Tibial artery (tissue), 4 donors: ENCODE measurements around the gene HAAO.

Experiments used
- DNase-seq, 2 donors: peaks; one replicate each; pipeline ENCODE4 v3.0.0-alpha.2; 2019
- H3K27ac ChIP-seq, 2 donors: fragments of 200-600 bp; sonication (generic) in 1 of 2; 1 replicate in 1 of 2; 2 replicates in 1 of 2; pipeline ENCODE4 v1.5.1; 2018 to 2019; ENCODE audit warnings: mild to moderate bottlenecking in 1 of 2
- H3K27me3 ChIP-seq, 2 donors: fragments of 200-600 bp; sonication (generic) in 1 of 2; one replicate each; pipeline versions ENCODE4 v1.5.1 to v1.6.0; 2016 to 2019
- H3K36me3 ChIP-seq, 3 donors: fragments of 200-600 bp; sonication (generic) in 2 of 3; one replicate each; pipeline ENCODE4 v1.5.1; 2016 to 2019; ENCODE audit warnings: mild to moderate bottlenecking in 2 of 3
- H3K4me1 ChIP-seq, 4 donors: fragments of 200-600 bp; sonication (generic) in 2 of 4; 1 replicate in 3 of 4; 2 replicates in 1 of 4; pipeline ENCODE4 v1.5.1; 2016 to 2019
- H3K4me3 ChIP-seq, 2 donors: fragments of 200-600 bp; sonication (generic) in 1 of 2; 1 replicate in 1 of 2; 2 replicates in 1 of 2; pipeline ENCODE4 v1.5.1; 2018 to 2019; ENCODE audit warnings: mild to moderate bottlenecking in 2 of 2
- H3K9me3 ChIP-seq, 3 donors: fragments of 200-600 bp; sonication (generic) in 1 of 3; one replicate each; pipeline ENCODE4 v1.5.1; 2016 to 2019
- intact Hi-C: fragments of 100-400 bp; cut with DNase I; formaldehyde crosslinking; loops from one replicate; pipeline ENCODE4 v1.15.0; 2023; ENCODE audit warnings: low total_unique reads
- TF ChIP-seq, protein P1 (sequence below), 2 experiments: fragments of 200-600 bp in 1 of 2; fragments of 450-650 bp in 1 of 2; IDR thresholded peaks; one replicate each; pipeline ENCODE4 v1.5.1; 2017 to 2019; ENCODE audit warnings: antibody characterized with exemption in 2 of 2, mild to moderate bottlenecking in 1 of 2, moderate library complexity in 1 of 2

The HAAO gene

DNA sequence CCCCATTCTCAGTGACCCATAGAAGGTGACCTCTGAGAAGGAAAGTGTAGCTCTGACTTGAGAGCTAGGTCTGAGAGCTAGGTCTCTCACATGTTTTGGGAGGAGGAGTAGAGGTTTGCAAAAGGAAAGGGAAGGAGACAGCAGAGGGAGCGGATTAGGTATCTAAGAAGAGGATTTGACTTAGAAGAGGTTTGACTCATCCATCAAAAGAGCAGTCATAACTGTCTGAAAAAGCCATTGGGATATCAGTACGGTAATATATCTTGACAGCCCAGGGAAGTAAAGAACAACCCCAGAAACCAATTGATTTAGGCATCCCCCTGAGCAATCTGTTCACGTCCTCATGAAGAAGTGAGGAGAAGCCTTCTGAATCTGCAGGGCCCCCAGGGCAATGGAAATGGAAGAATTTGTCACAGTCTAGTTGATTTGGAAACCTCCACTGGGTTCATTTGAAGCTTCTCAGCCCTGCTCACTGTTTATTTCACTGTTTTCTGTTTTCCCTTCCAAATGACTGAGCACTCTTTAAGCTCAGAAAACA, 47.8 kb downstream of the HAAO start:
- intact Hi-C loops = no loop called here
- no peaks in the 10 kb centered on the region for H3K9me3 ChIP-seq
- H3K4me1 ChIP-seq = no peaks in the 10 kb centered on the region
- no peak overlapping the region for H3K4me3 ChIP-seq
- H3K36me3 ChIP-seq = peaks cover 3 to 22% (median 16%) of the 10 kb centered on the region in 3 donors
- no peak for DNase-seq
- no peaks in the 10 kb centered on the region for H3K27me3 ChIP-seq
- TF ChIP-seq, protein P1, sequence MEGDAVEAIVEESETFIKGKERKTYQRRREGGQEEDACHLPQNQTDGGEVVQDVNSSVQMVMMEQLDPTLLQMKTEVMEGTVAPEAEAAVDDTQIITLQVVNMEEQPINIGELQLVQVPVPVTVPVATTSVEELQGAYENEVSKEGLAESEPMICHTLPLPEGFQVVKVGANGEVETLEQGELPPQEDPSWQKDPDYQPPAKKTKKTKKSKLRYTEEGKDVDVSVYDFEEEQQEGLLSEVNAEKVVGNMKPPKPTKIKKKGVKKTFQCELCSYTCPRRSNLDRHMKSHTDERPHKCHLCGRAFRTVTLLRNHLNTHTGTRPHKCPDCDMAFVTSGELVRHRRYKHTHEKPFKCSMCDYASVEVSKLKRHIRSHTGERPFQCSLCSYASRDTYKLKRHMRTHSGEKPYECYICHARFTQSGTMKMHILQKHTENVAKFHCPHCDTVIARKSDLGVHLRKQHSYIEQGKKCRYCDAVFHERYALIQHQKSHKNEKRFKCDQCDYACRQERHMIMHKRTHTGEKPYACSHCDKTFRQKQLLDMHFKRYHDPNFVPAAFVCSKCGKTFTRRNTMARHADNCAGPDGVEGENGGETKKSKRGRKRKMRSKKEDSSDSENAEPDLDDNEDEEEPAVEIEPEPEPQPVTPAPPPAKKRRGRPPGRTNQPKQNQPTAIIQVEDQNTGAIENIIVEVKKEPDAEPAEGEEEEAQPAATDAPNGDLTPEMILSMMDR (IDR thresholded peaks at IDR 0.05) = no peak
- no peak overlapping the region for H3K27ac ChIP-seq

GRCh38 chr2:42743659-42743990, 48.8 kb downstream of the HAAO start:
- no peaks in the 10 kb centered on the region for H3K4me1 ChIP-seq
- H3K27me3 ChIP-seq = no peaks in the 10 kb centered on the region
- no peak overlapping the region for H3K27ac ChIP-seq
- H3K4me3 ChIP-seq = no peak overlapping the region
- no peaks in the 10 kb centered on the region for H3K9me3 ChIP-seq
- intact Hi-C loops = no loop called here
- TF ChIP-seq, protein P1 (IDR thresholded peaks at IDR 0.05) = no peak
- no peak for DNase-seq
- H3K36me3 ChIP-seq = peaks cover 3 to 22% (median 16%) of the 10 kb centered on the region in 3 donors

DNA sequence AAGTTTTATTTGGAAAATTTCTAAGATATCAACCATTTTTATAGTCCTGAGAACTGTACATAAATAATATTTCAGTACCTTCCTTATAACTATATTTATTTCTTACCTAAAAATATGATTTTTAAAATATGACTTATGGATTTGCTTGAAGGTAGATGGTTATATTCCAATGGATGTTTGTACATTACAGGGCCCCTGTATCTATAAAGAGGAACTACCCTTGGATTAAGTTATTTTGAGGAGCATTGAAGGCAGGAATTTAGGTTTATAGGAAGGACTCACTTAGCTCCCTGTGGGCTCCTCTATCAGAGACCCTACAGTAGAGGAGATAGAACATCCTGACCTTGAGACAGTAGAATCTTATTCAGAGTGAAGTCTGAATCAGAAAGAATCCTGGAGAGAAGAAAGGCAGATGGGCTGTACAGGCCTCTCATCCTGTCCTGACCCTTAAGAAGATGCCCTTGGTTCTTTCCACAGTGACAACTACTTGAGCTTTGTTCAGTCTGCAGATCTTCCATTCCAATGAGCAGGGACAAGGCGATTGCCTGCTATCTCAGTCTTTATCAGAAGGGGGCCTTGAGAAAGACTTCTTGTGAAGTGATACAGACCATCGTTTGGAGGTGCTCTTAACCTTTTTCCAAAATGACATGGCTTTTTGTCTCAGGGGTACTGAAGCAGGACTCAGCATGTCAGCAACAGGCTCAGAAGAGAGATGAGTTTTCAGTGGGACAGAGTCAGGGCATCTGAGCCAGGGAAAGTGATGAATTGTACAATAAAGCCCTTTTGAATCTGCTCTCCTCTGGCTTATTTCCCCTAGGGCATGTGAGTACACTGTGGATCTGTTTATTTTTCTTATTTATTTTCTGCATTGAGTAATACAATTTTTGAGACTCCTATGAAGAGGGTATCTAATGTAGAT, 49.4 kb downstream of the HAAO start:
- H3K4me1 ChIP-seq = no peaks in the 10 kb centered on the region
- H3K27me3 ChIP-seq = no peaks in the 10 kb centered on the region
- H3K4me3 ChIP-seq = no peak overlapping the region
- peaks cover 3 to 16% (median 15%) of the 10 kb centered on the region in 3 donors for H3K36me3 ChIP-seq
- no peak overlapping the region for H3K27ac ChIP-seq
- DNase-seq = no peak
- intact Hi-C loops = no loop called here
- TF ChIP-seq, protein P1 (IDR thresholded peaks at IDR 0.05) = no peak
- no peaks in the 10 kb centered on the region for H3K9me3 ChIP-seq

DNA sequence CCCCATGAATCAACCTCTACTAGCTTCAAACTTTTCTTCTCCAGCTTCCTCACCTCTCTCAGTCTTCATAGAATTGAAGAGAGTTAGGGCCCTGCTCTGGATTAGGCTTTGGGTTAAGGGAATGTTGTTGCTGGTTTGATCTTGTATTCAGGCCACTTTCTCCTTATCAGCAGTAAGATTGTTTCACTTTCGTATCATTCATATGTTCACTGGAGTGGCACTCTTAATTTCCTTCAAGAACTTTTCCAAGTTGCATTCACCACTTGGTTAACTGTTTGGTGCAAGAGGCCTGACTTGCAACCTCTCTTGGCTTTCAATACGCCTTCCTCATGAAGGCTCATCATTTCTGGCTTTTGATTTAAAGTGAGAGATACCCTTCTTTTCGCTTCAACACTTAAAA, 51.2 kb downstream of the HAAO start:
- H3K4me1 ChIP-seq = no peaks in the 10 kb centered on the region
- H3K9me3 ChIP-seq = no peaks in the 10 kb centered on the region
- intact Hi-C loops = no loop called here
- no peaks in the 10 kb centered on the region for H3K27me3 ChIP-seq
- no peak overlapping the region for H3K27ac ChIP-seq
- TF ChIP-seq, protein P1 (IDR thresholded peaks at IDR 0.05) = no peak
- H3K36me3 ChIP-seq = peaks cover 7 to 27% (median 9%) of the 10 kb centered on the region in 3 donors
- DNase-seq = no peak
- no peak overlapping the region for H3K4me3 ChIP-seq

DNA sequence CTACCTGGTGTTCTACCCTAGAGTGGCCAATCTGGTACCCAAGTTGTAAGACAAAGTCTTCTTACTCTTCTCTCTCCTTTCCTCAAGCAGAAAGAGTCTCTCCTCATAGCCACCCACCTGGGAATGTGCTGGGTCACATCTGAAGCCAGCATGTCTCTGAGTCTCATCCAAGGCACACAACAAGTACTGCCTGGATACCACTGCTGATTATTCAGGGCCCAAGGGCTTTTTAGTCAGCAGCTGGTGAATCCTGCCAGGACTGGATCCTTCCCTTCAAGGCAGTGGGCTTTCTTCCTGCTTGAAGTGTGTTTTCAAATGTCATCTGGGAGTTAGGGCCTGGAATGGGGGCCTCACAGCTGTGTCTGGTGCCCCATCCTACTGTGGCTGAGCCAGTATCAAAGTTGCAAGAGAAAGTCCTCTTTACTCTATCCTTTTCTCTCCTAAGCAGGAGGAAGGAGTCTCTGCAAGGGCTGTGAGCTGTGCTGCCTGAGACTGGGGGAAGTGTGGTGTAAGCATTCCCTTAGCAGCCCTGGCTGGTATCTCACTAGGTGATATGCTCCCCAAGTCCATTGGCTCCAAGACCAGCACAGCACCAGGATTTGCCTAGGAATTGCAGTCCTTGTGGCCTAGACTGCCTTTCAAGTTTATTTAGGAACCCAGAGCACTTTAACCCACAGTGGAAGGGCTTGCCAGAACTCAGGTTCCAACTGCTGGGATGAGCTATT, 55.6 kb downstream of the HAAO start:
- no peak overlapping the region for H3K27ac ChIP-seq
- no peaks in the 10 kb centered on the region for H3K9me3 ChIP-seq
- no peaks in the 10 kb centered on the region for H3K27me3 ChIP-seq
- H3K36me3 ChIP-seq = peaks cover 17 to 45% (median 22%) of the 10 kb centered on the region in 3 donors
- TF ChIP-seq, protein P1 (IDR thresholded peaks at IDR 0.05) = no peak
- no peaks in the 10 kb centered on the region for H3K4me1 ChIP-seq
- intact Hi-C loops = no loop called here
- no peak for DNase-seq
- no peak overlapping the region for H3K4me3 ChIP-seq
